Left ventricle myocardium inferior (tissue), 1 donor: ENCODE data around the gene MARK2. TPM values are rescaled to one million over a fixed set of nuclear protein-coding genes. Genes with fewer than 3 reads are reported as not detected.

ENCODE experiments used
- DNase-seq: peaks from one replicate; pipeline ENCODE4 v3.0.0-alpha.2; 2020
- H3K27ac ChIP-seq: fragments of 200-600 bp; replicated peaks from 2 replicates; pipeline ENCODE4 v1.8.0; 2021
- H3K27me3 ChIP-seq: fragments of 200-600 bp; 2 replicates; pipeline ENCODE4 v1.8.0; 2021; ENCODE audit warnings: low read depth
- H3K36me3 ChIP-seq: fragments of 200-600 bp; 2 replicates; pipeline ENCODE4 v1.8.0; 2021
- H3K4me1 ChIP-seq: fragments of 200-600 bp; 2 replicates; pipeline ENCODE4 v1.8.0; 2021
- H3K4me3 ChIP-seq: fragments of 200-600 bp; 2 replicates; pipeline ENCODE4 v1.8.0; 2021; ENCODE audit warnings: mild to moderate bottlenecking, moderate library complexity
- H3K9me3 ChIP-seq: fragments of 200-600 bp; replicated peaks from 2 replicates; pipeline ENCODE4 v1.8.0; 2021
- CTCF ChIP-seq: fragments of 200-600 bp; IDR thresholded peaks from 2 replicates; pipeline ENCODE4 v1.8.0; 2021; ENCODE audit warnings: antibody characterized with exemption, mild to moderate bottlenecking, borderline replicate concordance
- intact Hi-C: fragments of 100-400 bp; cut with micrococcal nuclease; formaldehyde crosslinking; loops from one replicate; pipeline ENCODE4 v1.11.0; 2022
- total RNA-seq: library from RNA; stranded (reverse); fragmentation: NEBNext Ultra II Directional; extraction: Animal tissue kit (Norgen Biotek cat#: 25700); gene quantifications from one replicate; pipeline ENCODE4 v1.2.1, GENCODE V29; 2021
- donor health status: DM: no; HTN: yes; CAD: no; lungs with severe emphysema.

Gene MARK2
- total RNA-seq, 1 donor from 2014 or later: 36.6 TPM

GRCh38 chr11:63893355-63893754 is 54.4 kb downstream of the MARK2 start:
- H3K36me3 ChIP-seq: peaks cover 38% of the 10 kb centered on the region
- H3K27ac ChIP-seq: no peak overlapping the region
- no peaks in the 10 kb centered on the region for H3K9me3 ChIP-seq
- peaks cover 58% of the 10 kb centered on the region for H3K4me1 ChIP-seq
- no peak for DNase-seq
- no peaks in the 10 kb centered on the region for H3K27me3 ChIP-seq
- intact Hi-C loops: no loop called here
- no peak overlapping the region for H3K4me3 ChIP-seq
- no peak for TF ChIP-seq CTCF

- no peak overlapping the region for H3K27ac ChIP-seq
- peaks cover 65% of the 10 kb centered on the region for H3K36me3 ChIP-seq
- H3K4me3 ChIP-seq: no peak overlapping the region
- H3K4me1 ChIP-seq: peaks cover 33% of the 10 kb centered on the region
- intact Hi-C loops: no loop called here
- H3K9me3 ChIP-seq: no peaks in the 10 kb centered on the region
- DNase-seq: no peak
- TF ChIP-seq CTCF: no peak
- H3K27me3 ChIP-seq: no peaks in the 10 kb centered on the region
These were observed 57.2 kb downstream of the MARK2 start for GRCh38 chr11:63896071-63896470.

- intact Hi-C loops: no loop called here
- no peak for TF ChIP-seq CTCF
- DNase-seq: no peak
These were observed 58.7 kb downstream of the MARK2 start for GRCh38 chr11:63897459-63898146.

GRCh38 chr11:63901660-63902059 is 62.8 kb downstream of the MARK2 start:
- Histone ChIP-seq H3K9me3 (no peaks in the 10 kb centered on the region), H3K4me1 (peaks cover 16% of the 10 kb centered on the region), H3K27me3 (no peaks in the 10 kb centered on the region), H3K4me3 (no peak overlapping the region), H3K36me3 (peaks cover 91% of the 10 kb centered on the region), H3K27ac (no peak overlapping the region)
- intact Hi-C loops: no loop called here
- DNase-seq: no peak
- TF ChIP-seq CTCF: peak; percentile 17

More at GRCh38 chr11:63897459-63898146, 58.7 kb downstream of the MARK2 start:
- Histone ChIP-seq H3K4me3 (no peak overlapping the region), H3K36me3 (peaks cover 75% of the 10 kb centered on the region), H3K27me3 (no peaks in the 10 kb centered on the region), H3K4me1 (peaks cover 25% of the 10 kb centered on the region), H3K9me3 (no peaks in the 10 kb centered on the region), H3K27ac (peak overlapping the region; percentile 8)

GRCh38 chr11:63903884-63904283 is 65.0 kb downstream of the MARK2 start:
- Histone ChIP-seq H3K27ac (no peak overlapping the region), H3K9me3 (no peaks in the 10 kb centered on the region), H3K36me3 (peaks cover 94% of the 10 kb centered on the region), H3K4me1 (peaks cover 18% of the 10 kb centered on the region), H3K4me3 (no peak overlapping the region), H3K27me3 (no peaks in the 10 kb centered on the region)
- DNase-seq: no peak
- no peak for TF ChIP-seq CTCF
- intact Hi-C loops: no loop called here
